Common myeloid progenitor, CD34-positive (primary cell): Measurements from ENCODE around the gene FKBP11.

Experiments used
- CTCF ChIA-PET: fragments of 350-600 bp; sonication (Branson Sonifier 250); formaldehyde crosslinking; loops from one replicate; lab custom pipeline; 2021; ENCODE audit warnings: antibody characterized with exemption; lab: Charles Lee
- POLR2A ChIA-PET: fragments of 350-600 bp; sonication (Branson Sonifier 250); formaldehyde crosslinking; loops from one replicate; lab custom pipeline; 2021; ENCODE audit warnings: antibody characterized with exemption; lab: Charles Lee
- DNase-seq, 3 donors: peaks; one replicate each; pipeline versions ENCODE4 v3.0.0 to v3.0.0-alpha.2; 2013
- H3K27ac ChIP-seq, 2 experiments: 1 replicate in 1 of 2; 2 replicates in 1 of 2; pipeline ENCODE4 v1.7.0; 2013; ENCODE audit warnings: inconsistent platforms in 2 of 2, low read length in 2 of 2, mild to moderate bottlenecking in 2 of 2, low read depth in 1 of 2, moderate library complexity in 1 of 2; ENCODE audit not compliant: severe bottlenecking in 2 of 2, insufficient read depth in 1 of 2, poor library complexity in 1 of 2
- H3K27me3 ChIP-seq, 5 experiments: replicated peaks in 2 of 5; 1 replicate in 3 of 5; 2 replicates in 2 of 5; pipeline versions ENCODE4 v1.6.1 to v1.7.0; 2013; ENCODE audit warnings: low read length in 4 of 5, mild to moderate bottlenecking in 2 of 5, moderate library complexity in 2 of 5, inconsistent platforms in 1 of 5; ENCODE audit not compliant: insufficient read depth in 5 of 5, control insufficient read depth in 4 of 5
- H3K36me3 ChIP-seq, 4 experiments: 1 replicate in 2 of 4; 2 replicates in 2 of 4; pipeline versions ENCODE4 v1.6.1 to v1.7.0; 2013; ENCODE audit warnings: low read length in 3 of 4, control low read depth in 1 of 4, mild to moderate bottlenecking in 1 of 4; ENCODE audit not compliant: control insufficient read depth in 4 of 4, insufficient read depth in 4 of 4
- H3K4me1 ChIP-seq, 4 experiments: 1 replicate in 3 of 4; 2 replicates in 1 of 4; pipeline versions ENCODE4 v1.6.1 to v1.7.1; 2013; ENCODE audit warnings: low read length in 3 of 4, mild to moderate bottlenecking in 3 of 4, control low read depth in 1 of 4, inconsistent platforms in 1 of 4, moderate library complexity in 1 of 4; ENCODE audit not compliant: control insufficient read depth in 4 of 4, insufficient read depth in 4 of 4; ENCODE audit errors: control extremely low read depth in 1 of 4
- H3K4me3 ChIP-seq, 7 experiments: 1 replicate in 4 of 7; 2 replicates in 3 of 7; pipeline versions ENCODE4 v1.5.1 to v1.7.0; 2013; ENCODE audit warnings: mild to moderate bottlenecking in 7 of 7, low read length in 6 of 7, moderate library complexity in 6 of 7, inconsistent platforms in 2 of 7, low read depth in 2 of 7, control low read depth in 1 of 7; ENCODE audit not compliant: insufficient read depth in 4 of 7, control insufficient read depth in 1 of 7; ENCODE audit errors: extremely low read depth in 1 of 7
- H3K9me3 ChIP-seq, 5 experiments: 1 replicate in 4 of 5; 2 replicates in 1 of 5; pipeline versions ENCODE4 v1.6.1 to v1.7.1; 2013; ENCODE audit warnings: low read length in 4 of 5, mild to moderate bottlenecking in 2 of 5, inconsistent platforms in 1 of 5, low read depth in 1 of 5, moderate library complexity in 1 of 5; ENCODE audit not compliant: control insufficient read depth in 4 of 5, insufficient read depth in 2 of 5; ENCODE audit errors: control extremely low read depth in 1 of 5
- WGBS: methylation state at CpG from one replicate; pipeline ENCODE4 v1.1.5; 2013; ENCODE audit not compliant: insufficient coverage; 5-methylcytosine and 5-hydroxymethylcytosine counted together

The FKBP11 gene

GRCh38 chr12:48957141-48958048 is 32.1 kb upstream of the FKBP11 start, which contains the start of gene ARF3:
Gene ARF3 (minus strand): TSS chr12:48957487. CDS start chr12:48941095, 16,392 bp downstream.
- POLR2A ChIA-PET, result interaction anchor here (0.6 to 1.8 kb wide), 8 partner anchors 9 to 221 kb away, joined by 3 to 8 read pairs (median 4); partner anchors contain the start of gene WNT1
- WGBS, result under 1% methylated on average over 41 of the region's 58 CpGs
- DNase-seq, result peak; percentile 92 to 95 (median 94)

GRCh38 chr12:48956279-48957140 is 31.2 kb upstream of the FKBP11 start:
- 0% methylated on average over 10 of the region's 29 CpGs for WGBS
- no peaks in the 10 kb centered on the region for H3K27me3 ChIP-seq
- H3K4me1 ChIP-seq, result peaks cover 26 to 55% (median 43%) of the 10 kb centered on the region in 4 experiments
- peak; percentile 63 to 88 (median 82) for DNase-seq
- ChIA-PET POLR2A (interaction anchor here (1.0 to 1.8 kb wide), 4 partner anchors 10 to 32 kb away, joined by 4 to 8 read pairs (median 6); partner anchors contain the start of gene WNT1), CTCF (interaction anchor here (1.1 to 75.7 kb wide), 4 partner anchors 13 to 103 kb away, joined by 3 to 1637 read pairs (median 820); partner anchors contain the start of genes ARF3, DDN, FKBP11 and RND1)
- H3K4me3 ChIP-seq, result peak overlapping the region; percentile 78 to 99 (median 88)
- H3K9me3 ChIP-seq, result no peaks in the 10 kb centered on the region
- peak overlapping the region; percentile 50 to 78 for H3K27ac ChIP-seq
- peaks cover 0 to 22% (median 14%) of the 10 kb centered on the region in 4 experiments for H3K36me3 ChIP-seq

More at GRCh38 chr12:48957141-48958048, 32.1 kb upstream of the FKBP11 start, which contains the start of gene ARF3:
- Histone ChIP-seq H3K4me1 (peaks cover 26 to 55% (median 43%) of the 10 kb centered on the region in 4 experiments), H3K27ac (peak within 1 kb of the TSS; percentile 50 to 78), H3K27me3 (peaks cover 0 to 3% (median 0%) of the 10 kb centered on the region in 5 experiments), H3K36me3 (peaks cover 0 to 16% (median 9%) of the 10 kb centered on the region in 4 experiments), H3K4me3 (peak within 1 kb of the TSS; percentile 78 to 99 (median 88)), H3K9me3 (no peaks in the 10 kb centered on the region)
- CTCF ChIA-PET, result interaction anchor here (0.6 to 75.7 kb wide), 5 partner anchors 12 to 104 kb away, joined by 3 to 1637 read pairs (median 4); partner anchors contain the start of genes ARF3, DDN, FKBP11 and RND1

- Histone ChIP-seq H3K9me3 (no peaks in the 10 kb centered on the region), H3K4me1 (peaks cover 26 to 55% (median 43%) of the 10 kb centered on the region in 4 experiments), H3K4me3 (peak overlapping the region in 4 of 7 experiments; percentile 85 to 96 (median 92)), H3K36me3 (peaks cover 0 to 23% (median 16%) of the 10 kb centered on the region in 4 experiments), H3K27me3 (no peaks in the 10 kb centered on the region), H3K27ac (no peak overlapping the region)
- WGBS, result 0% methylated on average over 1 of the region's 3 CpGs
- ChIA-PET CTCF (interaction anchor here (47.1 to 75.7 kb wide), 2 partner anchors 14 to 15 kb away, joined by 1637 read pairs; partner anchors contain the start of genes ARF3, DDN, FKBP11 and WNT1), POLR2A (no interaction called here)
- peak; percentile 57 to 87 (median 85) for DNase-seq
Measured at GRCh38 chr12:48954841-48955501, 29.7 kb upstream of the FKBP11 start.

- H3K27me3 ChIP-seq, result no peaks in the 10 kb centered on the region
- CTCF ChIA-PET, result interaction anchor here (1.0 to 75.7 kb wide), 3 partner anchors 15 to 50 kb away, joined by 3 to 1637 read pairs (median 1637); partner anchors contain the start of genes ARF3, DDN, FKBP11 and WNT1
- 100% methylated on average over 1 of the region's 3 CpGs for WGBS
- H3K9me3 ChIP-seq, result no peaks in the 10 kb centered on the region
- H3K4me3 ChIP-seq, result peak overlapping the region in 2 of 7 experiments; percentile 35 to 96
- H3K27ac ChIP-seq, result no peak overlapping the region
- DNase-seq, result no peak
- H3K36me3 ChIP-seq, result peaks cover 0 to 29% (median 20%) of the 10 kb centered on the region in 4 experiments
- POLR2A ChIA-PET, result no interaction called here
- H3K4me1 ChIP-seq, result peaks cover 26 to 55% (median 43%) of the 10 kb centered on the region in 4 experiments
Measured at GRCh38 chr12:48954061-48954460, 28.8 kb upstream of the FKBP11 start.

- no peak overlapping the region for H3K27ac ChIP-seq
- POLR2A ChIA-PET, result interaction anchor here (0.6 to 1.1 kb wide), 2 partner anchors 20 to 271 kb away, joined by 3 read pairs; no protein-coding TSS in a partner anchor
- H3K4me1 ChIP-seq, result peaks cover 18 to 48% (median 37%) of the 10 kb centered on the region in 4 experiments
- CTCF ChIA-PET, result interaction anchor here (0.9 to 75.7 kb wide), 5 partner anchors 13 to 100 kb away, joined by 3 to 1637 read pairs (median 7); partner anchors contain the start of genes ARF3, DDN, FKBP11 and WNT1
- H3K27me3 ChIP-seq, result no peaks in the 10 kb centered on the region
- no peak overlapping the region for H3K4me3 ChIP-seq
- 100% methylated on average over 3 of the region's 4 CpGs for WGBS
- H3K36me3 ChIP-seq, result peaks cover 3 to 38% (median 21%) of the 10 kb centered on the region in 4 experiments
- H3K9me3 ChIP-seq, result no peaks in the 10 kb centered on the region
- DNase-seq, result no peak
Measured at GRCh38 chr12:48952691-48953090, 27.4 kb upstream of the FKBP11 start.
